ENCODE data around the gene STX18. TPM values are rescaled to one million over a fixed set of nuclear protein-coding genes. Genes with fewer than 3 reads are reported as not detected.

The STX18 gene
- total RNA-seq, 1 donor from 2014 or later = 24.0 TPM

GRCh38 chr4:4397441-4397819 is 144.4 kb downstream of the STX18 start:
- H3K27me3 ChIP-seq (ENCODE audit: insufficient read depth, low read length) = peaks cover 20% of the 10 kb centered on the region
- no peak overlapping the region for H2AFZ ChIP-seq (ENCODE audit: low read depth, low read length)
- DNase-seq (ENCODE audit: low read depth) (no peak), FAIRE-seq (no peak)
- Mint-ChIP-seq H3K36me3 (ENCODE audit: low read depth, unreplicated experiment) (no peaks in the 10 kb centered on the region), H3K9me3 (ENCODE audit: unreplicated experiment) (no peaks in the 10 kb centered on the region), H3K4me3 (ENCODE audit: unreplicated experiment) (no peak overlapping the region), H3K4me1 (ENCODE audit: low read depth, unreplicated experiment) (peaks cover 8% of the 10 kb centered on the region), H3K27me3 (ENCODE audit: low read depth, unreplicated experiment) (peaks cover 29% of the 10 kb centered on the region), H3K27ac (ENCODE audit: unreplicated experiment) (no peak overlapping the region)
- no peak overlapping the region for H3K9ac ChIP-seq (ENCODE audit: low read length)
- no peak overlapping the region for H3K27ac ChIP-seq (ENCODE audit: low read depth, low read length)
- H3K4me1 ChIP-seq (ENCODE audit: insufficient read depth, low read length) = peaks cover 4% of the 10 kb centered on the region
- H3K9me3 ChIP-seq (ENCODE audit: insufficient read depth, low read depth, low read length) = peaks cover 4% of the 10 kb centered on the region
- no peaks in the 10 kb centered on the region for H3K79me2 ChIP-seq (ENCODE audit: insufficient read depth, low read length)
- no peak overlapping the region for H3K4me3 ChIP-seq (ENCODE audit: insufficient read depth, low read depth, low read length)
- H3K36me3 ChIP-seq (ENCODE audit: insufficient read depth, low read length) = no peaks in the 10 kb centered on the region
- H3K4me2 ChIP-seq (ENCODE audit: low read length) = no peak overlapping the region
- TF ChIP-seq EZH2 (IDR thresholded peaks at IDR 0.05; ENCODE audit: insufficient read depth, low read length) (no peak), CTCF (IDR thresholded peaks at IDR 0.05; ENCODE audit: insufficient read depth, low read depth, low read length) (no peak)
- no peaks in the 10 kb centered on the region for H4K20me1 ChIP-seq (ENCODE audit: insufficient read depth, low read length)

GRCh38 chr4:4396628-4397440 is 145.0 kb downstream of the STX18 start:
- Mint-ChIP-seq H3K4me3 (ENCODE audit: unreplicated experiment) (no peak overlapping the region), H3K27me3 (ENCODE audit: low read depth, unreplicated experiment) (peaks cover 32% of the 10 kb centered on the region), H3K4me1 (ENCODE audit: low read depth, unreplicated experiment) (peaks cover 8% of the 10 kb centered on the region), H3K27ac (ENCODE audit: unreplicated experiment) (no peak overlapping the region), H3K36me3 (ENCODE audit: low read depth, unreplicated experiment) (no peaks in the 10 kb centered on the region), H3K9me3 (ENCODE audit: unreplicated experiment) (no peaks in the 10 kb centered on the region)
- TF ChIP-seq EZH2 (IDR thresholded peaks at IDR 0.05; ENCODE audit: insufficient read depth, low read length) (no peak), CTCF (IDR thresholded peaks at IDR 0.05; ENCODE audit: insufficient read depth, low read depth, low read length) (no peak)
- no peaks in the 10 kb centered on the region for H3K36me3 ChIP-seq (ENCODE audit: insufficient read depth, low read length)
- H3K27me3 ChIP-seq (ENCODE audit: insufficient read depth, low read length) = peaks cover 20% of the 10 kb centered on the region
- H3K4me1 ChIP-seq (ENCODE audit: insufficient read depth, low read length) = peaks cover 4% of the 10 kb centered on the region
- no peaks in the 10 kb centered on the region for H4K20me1 ChIP-seq (ENCODE audit: insufficient read depth, low read length)
- peaks cover 4% of the 10 kb centered on the region for H3K9me3 ChIP-seq (ENCODE audit: insufficient read depth, low read depth, low read length)
- H3K79me2 ChIP-seq (ENCODE audit: insufficient read depth, low read length) = no peaks in the 10 kb centered on the region
- no peak overlapping the region for H3K4me3 ChIP-seq (ENCODE audit: insufficient read depth, low read depth, low read length)
- no peak overlapping the region for H2AFZ ChIP-seq (ENCODE audit: low read depth, low read length)
- H3K4me2 ChIP-seq (ENCODE audit: low read length) = no peak overlapping the region
- H3K27ac ChIP-seq (ENCODE audit: low read depth, low read length) = no peak overlapping the region
- FAIRE-seq (no peak), DNase-seq (ENCODE audit: low read depth) (no peak)
- H3K9ac ChIP-seq (ENCODE audit: low read length) = no peak overlapping the region

Data from astrocyte (in vitro differentiated cells and primary cell).